Right lobe of liver (tissue), 4 donors: ENCODE data around the gene TEX264.

Experiments used
- CTCF ChIP-seq, 4 donors: fragments of 200-600 bp in 3 of 4; fragments of 450-650 bp in 1 of 4; IDR thresholded peaks; one replicate each; pipeline versions ENCODE4 v1.5.1 to v1.8.0; 2016 to 2022; ENCODE audit warnings: antibody characterized with exemption in 4 of 4, mild to moderate bottlenecking in 2 of 4
- POLR2A ChIP-seq: fragments of 450-650 bp; IDR thresholded peaks from one replicate; pipeline ENCODE4 v1.6.1; 2017; ENCODE audit warnings: antibody characterized with exemption, mild to moderate bottlenecking
- donor health status: DM: no; HTN: no; CAD: no.
- donor health status: DM: no; HTN: no; CAD: no.
- donor health status: DM: no; HTN: yes; CAD: no.

DNA sequence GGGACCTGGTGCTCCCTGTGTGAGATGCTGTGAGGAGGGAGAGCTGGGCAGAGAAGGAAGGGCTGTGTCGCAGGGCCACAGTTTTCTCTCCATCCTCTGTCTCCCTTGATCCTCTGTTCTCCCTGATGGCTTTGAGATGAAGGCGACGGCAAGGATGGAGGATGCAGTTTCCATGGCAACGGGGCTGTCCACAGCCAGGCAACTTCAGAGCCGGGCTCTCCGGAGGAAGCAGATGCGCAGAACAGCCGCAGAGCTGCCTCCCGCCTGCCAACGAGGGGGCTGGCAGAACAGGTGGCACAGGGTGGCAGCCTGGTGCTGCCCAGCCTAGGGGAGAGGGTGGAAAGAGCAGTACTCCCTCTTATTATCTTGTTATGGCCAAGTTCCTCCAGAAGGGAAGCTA lies 25.9 kb downstream of the TEX264 start:
- no peak for TF ChIP-seq CTCF (IDR thresholded peaks at IDR 0.05)
- TF ChIP-seq POLR2A, result no peak
